ENCODE data around the gene XXYLT1.

DNA sequence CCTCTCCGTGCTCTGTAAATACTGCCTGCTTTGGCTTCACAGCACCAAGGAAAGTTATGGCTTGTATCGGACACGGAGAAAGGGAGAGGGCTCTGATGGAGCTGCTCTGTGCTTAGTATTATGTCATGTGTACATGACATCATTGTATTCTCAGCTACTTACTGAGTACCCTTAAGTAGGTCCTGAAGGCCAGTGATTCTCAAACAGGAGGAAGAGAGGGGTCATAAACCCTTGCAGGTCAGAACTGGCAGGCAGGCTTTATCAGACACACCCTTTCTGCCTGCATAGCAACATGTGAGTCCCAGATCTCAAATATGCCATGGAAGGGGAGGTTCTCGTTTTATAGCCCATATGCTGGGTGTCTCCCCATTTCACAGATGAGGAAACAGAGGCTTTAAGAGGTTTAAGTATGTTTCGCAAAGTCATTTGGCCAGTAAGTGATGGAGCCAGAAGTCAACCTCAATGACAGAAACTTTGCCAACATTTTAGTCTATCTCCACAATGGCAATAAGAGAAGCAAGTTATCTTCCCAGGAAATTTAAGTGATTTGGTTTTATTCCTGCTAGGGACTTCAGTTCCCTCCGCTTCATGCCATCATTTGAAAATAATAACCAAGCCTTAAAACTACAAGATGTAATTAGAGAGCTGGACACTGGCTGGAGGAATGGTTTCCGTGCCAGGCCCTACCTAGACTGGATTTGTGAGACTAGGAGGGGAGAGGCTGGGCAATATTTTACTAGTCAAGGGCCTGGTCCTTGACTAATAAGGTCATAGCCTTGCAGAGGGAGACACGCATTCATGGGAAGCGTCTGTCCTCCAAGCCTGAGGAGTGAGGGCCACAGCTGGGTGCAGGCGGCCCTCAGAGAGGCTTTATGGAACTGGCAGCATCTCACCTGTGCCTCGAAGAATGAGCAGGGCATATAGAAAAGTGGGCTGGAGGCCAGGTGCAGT, 133.0 kb downstream of the XXYLT1 start:
- TF ChIP-seq EZH2 (IDR thresholded peaks at IDR 0.05; ENCODE audit: borderline replicate concordance, low read depth, low read length, poor library complexity, severe bottlenecking) = no peak
- TF ChIP-seq, protein P1, sequence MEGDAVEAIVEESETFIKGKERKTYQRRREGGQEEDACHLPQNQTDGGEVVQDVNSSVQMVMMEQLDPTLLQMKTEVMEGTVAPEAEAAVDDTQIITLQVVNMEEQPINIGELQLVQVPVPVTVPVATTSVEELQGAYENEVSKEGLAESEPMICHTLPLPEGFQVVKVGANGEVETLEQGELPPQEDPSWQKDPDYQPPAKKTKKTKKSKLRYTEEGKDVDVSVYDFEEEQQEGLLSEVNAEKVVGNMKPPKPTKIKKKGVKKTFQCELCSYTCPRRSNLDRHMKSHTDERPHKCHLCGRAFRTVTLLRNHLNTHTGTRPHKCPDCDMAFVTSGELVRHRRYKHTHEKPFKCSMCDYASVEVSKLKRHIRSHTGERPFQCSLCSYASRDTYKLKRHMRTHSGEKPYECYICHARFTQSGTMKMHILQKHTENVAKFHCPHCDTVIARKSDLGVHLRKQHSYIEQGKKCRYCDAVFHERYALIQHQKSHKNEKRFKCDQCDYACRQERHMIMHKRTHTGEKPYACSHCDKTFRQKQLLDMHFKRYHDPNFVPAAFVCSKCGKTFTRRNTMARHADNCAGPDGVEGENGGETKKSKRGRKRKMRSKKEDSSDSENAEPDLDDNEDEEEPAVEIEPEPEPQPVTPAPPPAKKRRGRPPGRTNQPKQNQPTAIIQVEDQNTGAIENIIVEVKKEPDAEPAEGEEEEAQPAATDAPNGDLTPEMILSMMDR (conservative IDR thresholded peaks at IDR 0.05; ENCODE audit: low read depth, low read length) = no peak
